Hindlimb muscle (tissue), 1 donor: ENCODE measurements around the gene SEMA3F. TPM values are rescaled to one million over a fixed set of nuclear protein-coding genes. Genes with fewer than 3 reads are reported as not detected.
A peak's percentile ranks its signal among the peaks of the same experiment; 100 is the strongest.
"Not testable (repeated sequence)": the region's sequence is repeated elsewhere in the genome, so short reads cannot be mapped to it uniquely, and the experiment has no call there.

ENCODE experiments used
- DNase-seq: peaks from one replicate; pipeline ENCODE4 v3.0.0-alpha.2; 2013
- polyA plus RNA-seq: library from polyadenylated mRNA; unstranded; fragments of 120-200 nt; gene quantifications from one replicate; pipeline ENCODE4 v1.2.1, GENCODE V29; 2013; ENCODE audit not compliant: insufficient read length

Gene SEMA3F
- polyA plus RNA-seq, 1 donor: 13.0 TPM

DNA sequence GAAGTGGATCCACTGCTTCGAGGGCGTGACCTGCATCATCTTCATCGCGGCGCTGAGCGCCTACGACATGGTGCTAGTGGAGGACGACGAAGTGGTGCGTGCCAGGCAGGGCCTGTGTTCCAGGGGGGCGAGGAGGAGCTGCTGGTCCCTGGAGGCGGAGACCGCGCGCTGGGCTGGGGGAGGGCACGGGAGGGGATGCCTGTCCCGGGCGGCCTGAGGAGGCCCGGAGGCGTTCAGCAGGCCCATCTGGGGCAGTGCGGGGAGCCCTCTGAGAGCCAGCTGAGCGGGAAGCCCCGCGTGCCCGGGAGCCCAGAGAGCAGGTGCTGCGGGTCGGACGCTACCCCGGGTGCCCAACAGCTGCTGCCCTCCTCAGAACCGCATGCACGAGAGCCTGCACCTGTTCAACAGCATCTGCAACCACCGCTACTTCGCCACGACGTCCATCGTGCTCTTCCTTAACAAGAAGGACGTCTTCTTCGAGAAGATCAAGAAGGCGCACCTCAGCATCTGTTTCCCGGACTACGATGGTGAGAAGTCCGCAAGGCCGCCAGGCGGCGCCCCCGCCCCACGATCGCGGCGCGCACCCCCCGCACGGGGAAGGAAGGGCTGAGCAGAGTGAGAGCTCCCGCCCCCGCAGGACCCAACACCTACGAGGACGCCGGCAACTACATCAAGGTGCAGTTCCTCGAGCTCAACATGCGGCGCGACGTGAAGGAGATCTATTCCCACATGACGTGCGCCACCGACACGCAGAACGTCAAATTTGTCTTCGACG, 39.2 kb downstream of the SEMA3F start:
- DNase-seq: peak; percentile 69

DNA sequence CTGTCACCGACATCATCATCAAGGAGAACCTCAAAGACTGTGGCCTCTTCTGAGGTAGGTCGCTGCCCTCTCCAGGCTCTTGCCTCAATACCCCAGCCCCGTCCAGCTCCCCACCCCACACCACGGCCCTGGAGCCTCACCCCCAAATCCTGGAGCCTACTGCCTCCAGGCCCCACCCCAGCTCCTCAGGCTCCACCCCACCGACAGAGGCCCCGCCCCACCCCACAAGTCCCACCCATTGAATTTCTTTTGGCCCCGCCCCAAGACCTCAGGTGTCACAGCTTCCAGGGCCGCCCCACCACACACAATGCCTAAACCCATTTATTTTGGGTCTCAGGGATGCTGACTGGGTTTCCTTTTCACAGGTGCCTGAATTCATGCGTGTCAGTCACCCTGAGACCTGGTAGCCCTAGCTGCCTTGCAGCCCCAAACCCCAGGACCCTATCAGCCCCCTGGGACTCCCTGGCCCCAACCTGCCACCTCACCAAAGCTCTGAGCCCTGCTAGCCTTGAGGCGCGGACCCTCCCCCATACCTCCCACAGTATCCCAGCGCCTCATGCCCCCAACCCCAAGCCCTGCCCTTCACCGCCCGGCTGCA, 39.9 kb downstream of the SEMA3F start:
- no peak for DNase-seq

DNA sequence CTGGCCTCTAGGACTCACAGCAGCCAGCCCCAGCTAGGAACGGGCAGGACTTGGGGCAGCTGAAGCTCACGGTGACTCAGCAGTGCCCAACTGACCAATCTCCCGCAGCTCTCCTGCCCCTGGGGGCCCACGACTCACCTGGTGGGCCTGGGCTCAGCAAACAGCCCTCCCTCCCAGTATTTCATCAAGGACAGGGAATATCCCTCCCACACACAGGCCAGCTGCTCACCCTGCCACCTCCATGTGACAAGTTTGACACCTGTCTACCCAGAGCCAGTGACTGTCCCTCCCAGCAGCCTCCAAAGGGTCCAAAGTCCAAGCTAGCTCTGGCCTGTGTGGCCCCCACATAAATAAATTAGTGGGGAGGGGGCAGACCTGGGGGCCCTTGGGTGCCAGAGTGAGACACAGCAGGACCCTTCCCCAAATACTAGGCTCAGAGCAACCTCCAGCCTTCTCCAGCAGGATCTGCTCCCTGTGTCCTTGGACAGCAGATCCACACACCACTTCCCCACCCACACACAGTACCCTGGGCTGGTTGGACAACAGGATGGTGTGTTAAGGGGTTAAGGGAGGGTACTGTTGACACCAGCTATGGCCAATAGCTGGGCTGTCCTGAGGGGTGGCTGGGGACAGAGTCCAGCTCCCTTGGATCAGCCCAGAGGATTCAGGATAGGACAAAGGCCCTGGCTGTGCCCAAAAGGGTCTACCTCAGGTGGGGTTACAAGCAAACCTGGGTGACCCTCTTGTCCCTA, 40.6 kb downstream of the SEMA3F start:
- DNase-seq: no peak

DNA sequence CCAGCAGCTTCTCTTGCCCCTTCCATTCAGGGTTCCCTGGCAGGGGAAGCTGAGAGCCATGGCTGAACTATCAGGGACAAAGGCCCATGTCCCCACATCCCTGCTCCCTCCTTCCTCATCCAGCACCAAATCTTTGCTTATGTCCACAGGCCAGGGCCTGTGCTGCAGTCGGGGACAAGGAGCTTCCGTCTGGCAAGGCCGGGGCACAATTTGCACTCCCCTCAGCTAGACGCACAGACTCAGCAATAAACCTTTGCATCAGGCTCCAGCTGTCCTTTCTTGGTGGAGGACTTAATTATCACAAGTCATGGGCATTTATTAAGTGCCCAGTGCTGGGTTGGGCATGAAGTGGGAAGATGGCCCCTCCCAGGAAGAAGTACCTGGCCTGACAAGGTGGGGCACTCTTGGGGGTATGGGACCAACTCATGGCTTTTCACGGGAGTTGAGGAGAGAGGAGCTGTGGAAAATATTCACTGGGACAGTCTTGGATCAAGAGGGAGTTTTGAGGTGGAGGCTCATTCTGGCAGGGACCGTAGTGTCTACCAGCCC, 41.2 kb downstream of the SEMA3F start:
- no peak for DNase-seq

DNA sequence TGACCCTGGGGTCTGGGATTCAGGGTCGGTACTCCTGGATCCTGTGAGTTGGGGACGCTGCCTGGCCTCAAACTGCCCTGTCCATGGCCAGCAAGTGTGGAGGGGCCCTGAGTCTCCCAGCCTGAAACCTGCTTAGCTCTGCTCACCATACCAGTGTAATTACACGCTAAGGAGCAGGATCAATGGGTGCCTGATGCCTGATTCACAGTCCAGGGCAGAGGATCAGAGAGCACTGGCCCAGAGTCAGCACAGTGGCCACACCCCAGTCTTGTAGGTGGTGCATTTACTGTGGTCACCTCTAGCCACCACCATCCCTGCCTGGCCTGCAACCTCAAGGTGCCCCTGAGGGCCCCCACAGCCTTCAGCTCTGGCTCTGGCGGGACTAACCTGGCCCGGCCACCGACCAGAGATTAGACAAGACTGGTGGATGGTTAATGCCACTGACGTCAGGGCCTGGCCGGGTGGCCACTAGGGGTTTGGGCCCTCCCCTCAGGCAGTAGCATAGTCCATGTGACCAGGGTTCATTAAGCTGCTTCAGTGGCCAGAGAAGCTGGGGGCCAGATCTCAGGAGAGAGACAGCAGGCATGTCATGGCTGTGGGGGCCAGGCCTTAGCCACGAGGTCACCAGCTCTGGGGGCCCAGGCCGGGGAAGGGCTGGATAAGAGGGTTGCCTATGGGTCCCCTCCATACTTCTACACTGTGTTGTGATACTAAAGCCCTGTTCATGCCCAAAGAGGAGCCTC, 46.6 kb downstream of the SEMA3F start:
- DNase-seq: no peak

DNA sequence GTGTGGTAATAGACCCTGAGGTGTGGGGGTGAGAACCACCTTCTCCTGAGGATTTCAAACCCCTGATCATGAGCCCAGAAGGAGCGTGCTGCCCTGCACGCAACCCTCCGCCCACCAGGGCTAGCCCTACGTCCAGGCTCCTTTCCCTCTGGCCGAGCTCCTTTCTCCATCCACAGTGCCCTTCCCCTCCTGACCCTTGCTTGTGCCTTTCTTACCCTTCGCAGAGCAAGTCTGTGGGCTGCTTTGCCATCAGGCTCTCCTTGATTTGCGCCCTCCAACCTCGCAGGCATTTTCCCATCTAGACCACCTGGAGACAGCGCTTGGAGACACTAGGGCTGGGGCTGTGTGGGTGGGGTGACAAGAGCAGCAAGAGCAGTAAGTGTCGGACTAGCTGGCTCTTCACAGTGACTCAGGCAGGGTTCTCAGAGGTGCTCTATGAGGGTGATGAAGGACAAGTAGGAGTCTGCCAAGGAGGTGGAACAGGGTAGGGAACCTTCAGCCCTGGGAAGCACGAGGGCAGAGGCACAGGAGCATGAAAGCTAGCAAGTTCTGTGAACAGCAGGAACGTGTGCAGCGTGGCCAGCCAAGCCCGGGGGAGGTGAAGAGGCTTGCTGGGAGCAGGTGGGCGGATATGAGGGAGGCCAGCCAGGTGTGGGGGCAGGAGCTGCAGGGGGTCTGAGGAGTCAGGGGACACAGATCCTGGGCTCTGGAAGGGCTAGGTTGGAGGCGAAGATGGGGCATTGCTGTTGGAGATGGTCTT, 47.4 kb downstream of the SEMA3F start:
- DNase-seq: no peak

DNA sequence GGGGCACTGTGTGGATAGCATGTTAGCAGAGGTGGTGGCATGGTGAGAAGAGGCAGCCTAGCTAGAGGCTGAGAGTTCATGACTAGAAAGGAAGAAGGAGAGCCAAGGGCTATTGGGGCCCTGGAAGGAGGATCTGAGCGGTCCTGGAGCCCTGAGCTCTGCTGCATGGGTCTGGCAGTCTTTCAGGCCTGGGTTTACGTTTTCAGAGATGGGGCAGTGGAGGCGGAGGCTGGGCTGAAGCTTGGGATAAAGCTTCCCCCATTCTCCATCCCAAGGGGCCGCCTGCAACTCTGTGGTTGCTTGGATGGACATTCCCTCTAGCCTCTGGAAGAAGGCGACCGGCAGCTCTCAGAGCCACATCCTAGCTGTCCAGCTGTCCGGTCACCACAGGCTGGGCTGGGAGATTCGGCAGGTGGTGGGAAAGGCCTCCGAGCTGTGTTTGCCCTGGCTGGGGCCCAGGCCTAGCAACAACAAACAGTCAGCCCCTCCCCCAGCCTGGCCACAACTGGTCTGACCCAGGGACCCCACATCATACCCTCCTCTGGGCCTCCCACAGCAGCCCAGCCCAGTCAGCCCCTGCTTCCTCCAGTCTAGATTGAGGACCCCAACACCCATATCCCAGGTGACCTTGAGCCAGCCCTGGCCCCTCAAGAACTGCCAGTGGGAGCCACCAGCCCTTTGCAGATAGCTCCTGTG, 48.1 kb downstream of the SEMA3F start:
- DNase-seq: no peak

DNA sequence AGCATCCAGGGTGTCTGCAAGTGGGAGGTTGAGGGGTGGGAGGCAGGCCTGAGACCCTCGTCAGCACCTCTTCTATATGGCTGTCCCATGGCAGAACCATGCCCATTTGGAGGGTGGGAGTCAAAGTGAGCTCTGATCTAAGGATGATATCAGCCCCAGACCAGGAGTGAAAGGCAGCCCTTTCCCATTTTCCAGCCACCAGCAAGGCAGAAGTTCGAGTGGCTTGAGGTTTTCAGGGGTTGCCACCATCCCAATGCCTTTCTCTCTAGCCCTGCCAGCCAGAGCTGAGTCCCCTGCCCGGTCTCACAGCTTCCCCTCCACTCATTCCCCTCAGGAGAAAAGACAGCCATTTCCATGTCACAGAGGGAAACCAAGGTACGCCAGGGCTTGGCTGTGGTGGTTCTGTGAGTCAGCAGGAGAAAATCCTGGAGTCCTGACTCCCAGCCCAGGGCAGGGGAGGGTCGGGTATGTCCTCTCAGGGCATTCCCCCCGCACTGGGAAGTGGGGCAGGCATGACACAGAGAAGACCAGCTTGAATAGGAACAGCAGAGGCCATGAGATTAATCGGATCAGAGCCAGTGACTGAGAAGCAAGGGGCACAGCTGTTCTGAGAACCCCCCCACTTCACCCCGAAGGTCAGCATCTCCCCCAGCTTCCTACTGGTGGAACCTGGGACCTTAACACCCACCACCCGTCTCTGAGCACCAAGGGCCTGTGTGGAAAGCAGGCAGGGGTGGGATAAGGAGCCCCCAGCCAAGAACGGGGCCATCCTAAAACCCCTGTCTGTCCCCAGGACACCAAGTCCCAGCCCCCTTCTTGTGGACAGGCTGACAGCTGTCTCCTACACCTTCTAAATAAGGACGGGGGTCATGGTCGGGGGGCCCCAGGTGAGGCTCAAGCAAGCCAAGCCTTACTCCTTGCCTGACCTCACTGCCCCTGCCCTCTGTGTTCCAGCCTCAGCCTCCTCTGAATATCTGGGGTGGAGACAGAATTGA, 49.0 kb downstream of the SEMA3F start:
- DNase-seq: no peak

DNA sequence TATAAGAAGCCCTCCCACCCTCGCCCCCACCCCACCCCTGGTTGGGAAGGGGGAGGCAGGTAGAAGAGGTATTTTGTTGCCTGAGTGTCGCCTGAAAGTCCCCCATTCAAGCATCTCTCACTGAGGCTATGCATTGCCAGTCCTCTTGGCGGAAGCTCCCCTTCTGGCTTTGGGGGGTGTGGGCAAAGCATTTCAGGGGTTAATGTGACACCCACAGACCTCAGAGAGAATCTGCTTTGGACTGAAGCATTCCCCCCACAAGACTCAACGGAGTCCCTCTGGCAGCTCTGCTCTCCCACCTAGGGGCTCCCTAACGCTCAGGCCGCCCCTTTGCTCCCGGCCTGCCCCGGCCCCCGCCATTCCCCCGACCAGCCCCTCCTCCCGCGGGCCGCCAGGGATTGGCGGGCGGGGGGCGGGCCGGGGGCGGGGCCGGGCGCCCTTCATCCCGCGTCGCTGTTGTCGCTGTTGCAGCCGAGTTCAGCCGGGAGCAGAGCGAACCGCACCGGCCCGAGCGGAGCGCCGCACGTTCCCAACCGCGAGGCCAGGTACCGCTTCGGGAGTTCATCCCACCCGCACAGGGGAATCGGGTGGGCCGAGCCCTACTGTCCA, 49.8 kb downstream of the SEMA3F start, which contains the start of gene SLC38A3:
SLC38A3 (plus strand) TSS at position 468 of the 609 bp plus-strand sequence. CDS start 8,929 bp downstream, outside the sequence.
- no peak for DNase-seq

DNA sequence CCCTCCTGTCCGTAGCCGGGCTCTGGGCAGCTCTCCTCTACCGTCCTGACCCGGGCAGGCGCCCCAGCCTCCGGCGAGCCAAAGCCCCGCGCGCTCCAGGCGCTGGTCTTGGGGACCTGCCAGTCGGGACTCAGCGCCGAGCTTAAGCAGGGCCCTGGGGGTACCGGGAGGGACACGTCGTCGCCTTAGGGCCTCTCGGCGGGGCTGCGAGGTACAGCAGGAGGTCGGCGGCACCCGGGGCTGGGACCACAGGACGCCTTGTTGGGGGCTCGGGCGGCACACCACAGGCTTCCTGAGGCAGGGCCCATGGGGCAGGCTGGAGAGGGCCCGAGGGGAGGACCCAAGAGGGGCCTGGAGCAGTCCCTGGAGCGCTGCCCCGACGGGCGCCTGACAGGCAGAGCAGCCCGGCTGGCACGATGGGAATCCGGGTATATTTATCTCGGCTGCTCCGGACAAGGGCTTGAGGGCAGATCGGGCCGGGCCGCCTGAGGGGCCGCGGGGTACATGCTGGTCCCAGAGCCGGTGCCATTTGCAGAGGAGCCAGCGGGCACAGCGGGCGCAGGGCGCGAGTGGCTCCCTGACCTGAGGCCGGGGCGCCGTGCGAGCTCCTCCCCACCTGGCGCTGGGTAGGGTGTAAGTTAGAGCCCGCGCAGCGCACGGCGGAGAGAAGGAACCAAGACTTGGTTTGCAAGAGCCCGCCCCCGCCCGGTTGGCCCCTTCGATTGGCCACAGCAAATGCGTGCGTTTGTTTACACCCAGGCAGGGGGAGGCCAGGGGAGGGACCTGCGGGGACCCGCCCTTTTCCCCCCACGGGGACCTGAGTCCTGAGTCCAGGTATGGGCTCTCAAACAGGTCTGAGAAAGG, 50.5 kb downstream of the SEMA3F start:
- DNase-seq: no peak

DNA sequence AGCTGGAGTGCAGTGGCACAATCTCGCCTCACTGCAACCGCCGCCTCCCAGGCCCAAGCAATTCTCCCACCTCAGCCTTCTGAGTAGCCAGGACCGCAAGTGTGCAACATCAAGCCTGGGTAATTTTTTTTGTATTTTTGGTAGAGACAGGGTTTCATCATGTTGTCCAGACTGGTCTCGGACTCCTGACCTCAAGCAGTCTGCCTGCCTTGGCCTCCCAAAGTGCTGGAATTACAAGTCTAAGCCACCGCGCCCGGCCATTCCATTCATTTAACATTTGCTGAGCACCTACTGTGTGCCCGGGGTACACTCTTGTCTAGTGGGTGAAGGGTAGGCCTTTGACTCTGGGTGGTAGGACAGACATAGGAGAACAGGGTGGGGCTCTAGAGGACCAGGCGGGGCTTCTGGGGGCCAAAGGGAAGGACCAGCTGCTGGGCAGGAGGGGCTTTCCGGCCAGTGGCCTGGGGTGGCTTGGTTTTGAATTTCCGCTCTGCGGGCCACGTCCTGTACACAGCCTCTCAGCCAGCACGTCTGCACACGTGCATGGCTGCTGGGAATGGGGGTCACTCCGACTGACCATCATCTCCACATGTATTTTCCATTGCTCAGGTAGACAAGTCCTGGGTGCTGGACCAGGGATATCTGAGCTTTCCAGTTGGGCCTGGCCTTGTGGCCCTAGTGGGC, 52.4 kb downstream of the SEMA3F start:
- DNase-seq: no peak

DNA sequence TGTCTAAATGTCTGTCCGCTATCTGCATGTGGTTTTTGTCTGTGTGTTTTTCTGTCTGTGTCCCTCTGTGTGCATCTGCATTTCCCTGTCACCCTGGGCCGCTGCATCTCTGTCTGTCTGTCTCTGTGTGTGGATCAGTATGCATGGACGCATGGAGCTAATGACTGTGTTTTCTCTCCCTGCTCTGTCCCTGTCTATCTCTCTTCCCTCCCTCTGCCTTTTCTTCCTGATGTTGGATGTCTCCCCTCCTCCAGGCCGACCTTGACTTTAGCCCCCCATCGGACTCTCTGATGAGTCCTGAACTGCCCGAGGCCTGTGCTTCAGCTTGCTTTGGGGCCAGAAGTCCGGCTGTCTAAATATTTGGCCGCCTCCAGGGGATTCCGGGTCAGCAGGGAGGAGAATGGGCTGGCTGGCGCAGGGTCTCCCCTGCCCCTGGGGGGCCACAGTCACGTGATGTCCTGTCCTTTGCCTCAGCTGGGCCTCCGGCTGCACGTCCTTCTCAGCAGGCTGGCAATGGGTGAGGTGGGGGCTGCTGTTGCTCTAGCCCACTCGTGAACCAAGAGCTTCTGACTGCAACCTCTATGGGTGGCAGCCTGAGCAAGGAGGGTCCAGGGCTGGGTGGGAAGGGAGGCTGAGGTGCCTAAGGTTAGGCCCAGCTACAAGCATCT, 53.7 kb downstream of the SEMA3F start:
- no peak for DNase-seq

DNA sequence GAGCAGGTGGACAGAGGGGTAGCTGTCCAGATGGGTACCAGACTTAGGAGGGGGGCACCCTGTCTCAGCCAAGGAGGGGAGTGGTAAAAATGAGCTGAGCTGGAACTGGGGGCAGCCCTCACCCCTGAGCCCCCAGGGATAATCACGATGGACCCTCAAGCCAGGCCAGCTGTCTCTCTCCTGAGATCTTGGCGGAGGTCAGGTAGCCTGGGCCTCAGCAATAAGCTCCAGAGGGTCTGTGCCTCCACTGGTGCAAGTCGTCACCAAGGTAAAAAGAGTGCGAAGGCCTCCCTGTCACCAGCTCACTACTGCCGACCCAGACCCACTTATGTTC, 55.0 kb downstream of the SEMA3F start:
- no peak for DNase-seq

DNA sequence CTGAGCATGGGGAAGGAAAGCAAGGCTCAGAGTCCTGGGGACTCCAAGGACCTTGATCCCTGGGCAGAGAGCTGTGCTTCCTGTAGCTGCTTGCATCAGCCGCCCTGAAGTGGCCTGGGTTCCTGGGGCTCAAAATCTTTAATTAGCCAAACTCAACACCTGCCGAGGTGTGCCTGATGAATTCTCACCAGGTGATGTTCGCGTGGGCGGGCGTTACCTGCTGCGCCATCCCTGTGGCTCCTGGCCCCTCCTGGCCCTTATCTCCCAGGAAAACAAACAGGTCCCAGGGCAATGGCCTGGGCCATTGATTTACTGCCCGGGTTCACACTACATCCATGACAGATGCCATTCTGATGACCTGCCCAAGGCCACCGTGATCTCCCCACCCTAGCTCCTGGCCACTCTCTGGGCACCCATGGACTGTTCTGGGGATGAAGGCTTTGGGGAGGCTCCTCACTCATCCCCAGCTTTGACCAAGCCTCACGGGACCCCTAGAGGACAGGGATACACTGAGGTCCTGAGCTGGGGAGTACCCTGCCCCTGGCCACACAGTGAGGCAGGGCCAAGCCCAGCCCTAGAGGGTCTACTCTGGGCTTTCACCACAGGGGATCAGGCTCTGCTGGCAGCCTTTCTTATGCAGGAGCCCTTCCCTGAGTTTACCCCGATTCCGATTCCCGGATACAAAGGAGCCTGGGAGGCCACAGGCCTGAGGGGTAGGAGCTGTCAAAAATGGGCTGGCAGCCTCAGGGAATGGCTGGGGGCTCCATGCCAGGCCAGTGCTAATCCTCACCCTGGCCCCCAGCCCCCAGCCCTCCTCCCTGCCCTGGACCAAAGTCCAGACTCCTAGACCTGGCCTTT, 55.6 kb downstream of the SEMA3F start:
- no peak for DNase-seq

DNA sequence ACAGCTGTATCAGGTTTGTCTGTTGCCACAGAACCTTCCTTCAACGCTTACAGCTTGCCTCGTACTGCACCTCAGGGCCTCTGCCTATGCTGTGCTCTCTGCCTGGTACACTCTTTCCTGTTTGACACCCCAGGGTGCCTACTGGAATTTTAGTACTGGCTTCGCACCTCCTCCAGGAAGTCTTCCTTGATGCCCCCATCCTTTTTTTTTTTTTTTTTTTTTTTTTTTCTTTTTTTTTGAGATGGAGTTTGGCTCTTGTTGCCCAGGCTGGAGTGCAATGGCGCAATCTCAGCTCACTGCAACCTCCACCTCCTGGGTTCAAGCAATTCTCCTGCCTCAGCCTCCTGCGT, 56.2 kb downstream of the SEMA3F start:
- not testable (repeated sequence) for DNase-seq

DNA sequence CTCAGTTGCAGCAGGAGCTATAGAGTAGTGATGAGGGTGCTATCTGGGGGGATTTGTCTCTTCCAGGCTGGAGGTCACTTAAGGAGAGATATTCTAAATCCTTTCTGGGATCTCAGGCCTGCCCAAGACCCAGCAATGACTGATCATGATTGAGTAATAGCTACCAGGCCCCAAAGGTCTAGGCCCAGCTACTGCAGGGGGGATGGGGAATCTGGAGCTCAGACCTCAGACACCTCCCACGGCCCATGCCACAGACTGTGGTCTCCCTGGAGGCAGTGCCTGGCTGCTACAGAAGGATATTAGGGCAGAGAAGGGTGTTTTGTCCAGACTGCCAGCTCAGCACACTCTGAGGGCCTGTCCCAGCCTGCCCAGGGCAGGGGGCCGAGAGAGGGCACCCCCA, 56.8 kb downstream of the SEMA3F start:
- DNase-seq: no peak
